ENCODE results near the gene CPSF7. TPM values are rescaled to one million over a fixed set of nuclear protein-coding genes. Genes with fewer than 3 reads are reported as not detected.

CPSF7 gene
- total RNA-seq, 2 donors from 2014 or later, result 56.2 to 65.8 TPM

DNA sequence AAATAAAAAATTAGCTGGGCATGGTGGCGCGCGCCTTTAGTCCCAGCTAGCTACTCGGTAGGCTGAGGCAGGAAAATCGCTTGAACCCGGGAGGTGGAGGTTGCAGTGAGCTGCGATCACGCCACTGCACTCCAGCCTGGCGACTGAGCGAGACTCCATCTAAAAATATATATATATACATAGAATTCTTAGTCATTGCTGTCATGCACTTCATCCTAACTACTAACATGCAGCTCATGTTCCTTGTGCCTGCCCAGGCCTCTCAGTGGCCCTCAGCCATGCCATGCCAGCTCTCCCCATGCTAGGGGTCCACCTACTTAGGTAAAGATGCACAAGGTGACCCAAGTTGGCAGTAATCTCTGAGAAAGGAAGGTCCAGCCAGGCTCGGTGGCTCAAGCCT is 71.2 kb downstream of the CPSF7 start:
- Histone ChIP-seq H3K27ac (peak overlapping the region; percentile 67), H3K36me3 (no peaks in the 10 kb centered on the region), H3K4me1 (peaks cover 7% of the 10 kb centered on the region), H3K27me3 (no peaks in the 10 kb centered on the region), H3K4me3 (no peak overlapping the region), H3K9ac (ENCODE audit: low read depth in 2 of 2, low read length in 2 of 2) (peak overlapping the region in 1 of 2 donors; percentile 27), H3K9me3 (no peaks in the 10 kb centered on the region)
- no peak for TF ChIP-seq CTCF (IDR thresholded peaks at IDR 0.05)
- intact Hi-C loops (cut with DNase I), result no loop called here
- DNase-seq, result no peak

DNA sequence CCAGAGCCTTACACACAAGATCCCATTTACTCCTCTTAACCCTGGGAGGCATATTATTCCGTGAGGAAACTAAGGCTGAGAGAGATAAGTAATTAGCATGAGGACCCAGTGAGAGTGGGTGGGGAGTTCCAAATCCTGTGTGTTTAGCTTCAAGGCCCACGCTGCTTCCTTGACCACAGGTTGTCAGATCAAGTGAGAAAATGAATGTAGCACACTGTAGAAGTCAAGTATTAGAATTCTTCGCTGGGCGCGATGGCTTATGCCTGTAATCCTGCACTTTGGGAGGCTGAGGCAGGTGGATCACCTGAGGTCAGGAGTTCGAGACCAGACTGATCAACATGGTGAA is 71.9 kb downstream of the CPSF7 start:
- Histone ChIP-seq H3K36me3 (no peaks in the 10 kb centered on the region), H3K9me3 (no peaks in the 10 kb centered on the region), H3K4me1 (peaks cover 7% of the 10 kb centered on the region), H3K4me3 (no peak overlapping the region), H3K27me3 (no peaks in the 10 kb centered on the region), H3K27ac (peak overlapping the region; percentile 29), H3K9ac (ENCODE audit: low read depth in 2 of 2, low read length in 2 of 2) (peak overlapping the region in 1 of 2 donors; percentile 44)
- no peak for TF ChIP-seq CTCF (IDR thresholded peaks at IDR 0.05)
- DNase-seq, result no peak
- intact Hi-C loops (cut with DNase I), result no loop called here

GRCh38 chr11:61357233-61357893 is 72.4 kb downstream of the CPSF7 start:
- no peak for TF ChIP-seq CTCF (IDR thresholded peaks at IDR 0.05)
- Histone ChIP-seq H3K27me3 (no peaks in the 10 kb centered on the region), H3K4me1 (peaks cover 7% of the 10 kb centered on the region), H3K27ac (peak overlapping the region; percentile 29), H3K9me3 (no peaks in the 10 kb centered on the region), H3K4me3 (no peak overlapping the region), H3K9ac (ENCODE audit: low read depth in 2 of 2, low read length in 2 of 2) (peak overlapping the region in 1 of 2 donors; percentile 44), H3K36me3 (no peaks in the 10 kb centered on the region)
- DNase-seq, result no peak
- intact Hi-C loops (cut with DNase I), result no loop called here

- H3K27me3 ChIP-seq, result no peaks in the 10 kb centered on the region
- H3K9ac ChIP-seq (ENCODE audit: low read depth in 2 of 2, low read length in 2 of 2), result no peak overlapping the region
- H3K36me3 ChIP-seq, result peaks cover 2% of the 10 kb centered on the region
- H3K27ac ChIP-seq, result peak overlapping the region; percentile 29
- intact Hi-C loops (cut with DNase I), result no loop called here
- no peak overlapping the region for H3K4me3 ChIP-seq
- H3K9me3 ChIP-seq, result no peaks in the 10 kb centered on the region
- peaks cover 7% of the 10 kb centered on the region for H3K4me1 ChIP-seq
- no peak for DNase-seq
- TF ChIP-seq CTCF (IDR thresholded peaks at IDR 0.05), result no peak
Observed at GRCh38 chr11:61356706-61357105, 73.1 kb downstream of the CPSF7 start.

DNA sequence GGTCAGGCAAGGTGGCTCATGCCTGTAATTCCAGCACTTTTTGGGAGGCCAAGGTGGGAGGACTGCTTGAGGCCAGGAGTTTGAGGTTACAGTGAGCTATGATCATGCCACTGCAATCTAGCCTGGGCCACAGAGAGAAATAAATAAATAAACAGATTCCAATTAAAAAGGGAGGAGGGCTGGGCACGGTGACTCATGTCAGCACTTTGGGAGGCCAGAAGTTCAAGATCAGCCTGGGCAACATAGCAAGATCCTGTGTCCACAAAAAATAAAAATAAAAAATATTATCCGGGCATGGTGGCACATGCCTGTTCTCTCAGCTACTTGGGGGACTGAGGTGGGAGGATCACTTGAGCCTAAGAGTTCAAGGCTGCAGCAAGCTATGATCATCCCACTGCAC is 75.6 kb downstream of the CPSF7 start:
- Histone ChIP-seq H3K27ac (peak overlapping the region; percentile 57), H3K27me3 (no peaks in the 10 kb centered on the region), H3K9me3 (no peaks in the 10 kb centered on the region), H3K4me1 (peaks cover 7% of the 10 kb centered on the region), H3K4me3 (no peak overlapping the region), H3K9ac (ENCODE audit: low read depth in 2 of 2, low read length in 2 of 2) (peak overlapping the region in 1 of 2 donors; percentile 38), H3K36me3 (peaks cover 6% of the 10 kb centered on the region)
- no peak for DNase-seq
- intact Hi-C loops (cut with DNase I), result no loop called here
- TF ChIP-seq CTCF (IDR thresholded peaks at IDR 0.05), result no peak

Data from colonic mucosa (tissue), 4 donors.